ENCODE results near the gene MGMT. TPM values are rescaled to one million over a fixed set of nuclear protein-coding genes. Genes with fewer than 3 reads are reported as not detected.

Gene MGMT
- total and polyA plus RNA-seq, 2 donors (not counting 3 experiments of a cell fraction or from before 2014, with no cell fraction given), result 15.0 to 15.2 TPM

- ChIA-PET CTCF (no interaction called here), POLR2A (no interaction called here)
- dilution Hi-C loops (cut with MboI; ENCODE audit: extremely low pct_ligation_motif_present, low sequenced_read_pairs) (no loop called here), intact Hi-C loops (cut with micrococcal nuclease) (no loop called here)
- BruUV-seq (replicated peaks), result no TSS peak
- H3K9me3 ChIP-seq (replicated peaks; ENCODE audit: control insufficient read depth, insufficient read depth, low read length), result no peaks in the 10 kb centered on the region
- no peak for TF ChIP-seq EZH2 (IDR thresholded peaks at IDR 0.05; ENCODE audit: borderline replicate concordance, low read depth, low read length, severe bottlenecking)
- no peak for TF ChIP-seq MAX (IDR thresholded peaks at IDR 0.05; ENCODE audit: insufficient read depth, insufficient read length)
- TF ChIP-seq MYC (IDR thresholded peaks at IDR 0.05; ENCODE audit: low read depth, low read length), result no peak
- TF ChIP-seq POLR2AphosphoS5 (IDR thresholded peaks at IDR 0.05; ENCODE audit: insufficient read depth, low read depth, low read length), result no peak
- TF ChIP-seq FOS (IDR thresholded peaks at IDR 0.05; ENCODE audit: borderline replicate concordance, insufficient read depth, low read length), result no peak
- no peak for TF ChIP-seq POLR2A (IDR thresholded peaks at IDR 0.05; ENCODE audit: low read depth, low read length)
- no peak for TF ChIP-seq GATA2 (IDR thresholded peaks at IDR 0.05; ENCODE audit: insufficient read depth, insufficient read length, low read depth, low read length)
- no peak for TF ChIP-seq JUN (IDR thresholded peaks at IDR 0.05; ENCODE audit: borderline replicate concordance, insufficient read depth, insufficient read length, low read depth)
- TF ChIP-seq CTCF (IDR thresholded peaks at IDR 0.05; ENCODE audit: extremely low read depth in 1 of 2, insufficient read depth in 1 of 2, low read depth in 1 of 2, low read length in 2 of 2), result no peak
- no peak overlapping the region for H2AFZ ChIP-seq (ENCODE audit: low read depth, low read length)
- H3K36me3 ChIP-seq (ENCODE audit: control insufficient read depth in 2 of 2, extremely low read depth in 1 of 2, insufficient read depth in 2 of 2, low read length in 2 of 2), result no peaks in the 10 kb centered on the region
- DNase-seq (ENCODE audit: low read depth, low spot score) (no peak), FAIRE-seq (no peak)
- no peaks in the 10 kb centered on the region for H3K79me2 ChIP-seq (ENCODE audit: control insufficient read depth, insufficient read depth, low read length)
- H4K20me1 ChIP-seq (replicated peaks; ENCODE audit: control insufficient read depth, extremely low read depth, insufficient read depth, low read length), result no peaks in the 10 kb centered on the region
- H3K27ac ChIP-seq (ENCODE audit: insufficient read depth, low read depth, low read length), result no peak overlapping the region
- H3K4me2 ChIP-seq (ENCODE audit: insufficient read depth, low read length), result no peak overlapping the region
- H3K27me3 ChIP-seq (ENCODE audit: control insufficient read depth in 2 of 2, insufficient read depth in 2 of 2, low read length in 2 of 2), result no peaks in the 10 kb centered on the region
- no peak overlapping the region for H3K4me3 ChIP-seq (replicated peaks in 1 of 3; ENCODE audit: insufficient read depth in 1 of 3, low read depth in 1 of 3, low read length in 3 of 3)
- no peaks in the 10 kb centered on the region for H3K9me1 ChIP-seq (replicated peaks; ENCODE audit: control insufficient read depth, extremely low read depth, insufficient read depth, low read length)
- no peak overlapping the region for H3K9ac ChIP-seq (replicated peaks; ENCODE audit: extremely low read depth, insufficient read depth, low read length)
- no peaks in the 10 kb centered on the region for H3K4me1 ChIP-seq (ENCODE audit: control insufficient read depth, extremely low read depth, insufficient read depth, low read length)
Measured at GRCh38 chr10:129474642-129475041, 7.6 kb downstream of the MGMT start.
